ENCODE results near the gene WDR11. TPM values are rescaled to one million over a fixed set of nuclear protein-coding genes. Genes with fewer than 3 reads are reported as not detected.
"Not testable (repeated sequence)": the region's sequence is repeated elsewhere in the genome, so short reads cannot be mapped to it uniquely, and the experiment has no call there.

WDR11 gene
- total and polyA plus RNA-seq, 8 donors: 47.8 to 89.7 (median 79.9) TPM

DNA sequence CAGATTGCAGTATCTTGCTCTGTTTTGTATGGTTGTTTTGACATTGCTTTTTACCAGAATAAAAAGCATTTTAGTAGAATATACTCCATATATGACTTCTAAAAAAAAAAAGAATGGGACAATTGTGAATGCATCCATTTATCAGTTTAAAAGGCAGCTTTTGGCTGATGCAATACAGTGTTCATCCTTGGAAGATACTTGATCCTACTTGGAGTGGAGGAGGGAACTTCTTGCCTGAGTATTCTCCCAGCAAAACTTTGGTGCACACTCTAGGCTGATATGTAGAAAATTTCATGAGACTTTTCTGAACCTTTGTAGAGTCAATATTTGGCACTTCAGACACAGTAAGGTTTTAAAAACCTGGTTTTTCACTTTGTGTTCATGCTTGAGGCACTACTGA, 40.2 kb downstream of the WDR11 start:
- no peak overlapping the region for H3K27ac ChIP-seq
- no peaks in the 10 kb centered on the region for H3K27me3 ChIP-seq
- H3K4me1 ChIP-seq: no peaks in the 10 kb centered on the region
- ATAC-seq (no peak), DNase-seq (no peak)
- peaks cover 0 to 65% of the 10 kb centered on the region in 2 donors for H3K36me3 ChIP-seq
- no peak overlapping the region for H3K4me3 ChIP-seq
- TF ChIP-seq, protein P1, sequence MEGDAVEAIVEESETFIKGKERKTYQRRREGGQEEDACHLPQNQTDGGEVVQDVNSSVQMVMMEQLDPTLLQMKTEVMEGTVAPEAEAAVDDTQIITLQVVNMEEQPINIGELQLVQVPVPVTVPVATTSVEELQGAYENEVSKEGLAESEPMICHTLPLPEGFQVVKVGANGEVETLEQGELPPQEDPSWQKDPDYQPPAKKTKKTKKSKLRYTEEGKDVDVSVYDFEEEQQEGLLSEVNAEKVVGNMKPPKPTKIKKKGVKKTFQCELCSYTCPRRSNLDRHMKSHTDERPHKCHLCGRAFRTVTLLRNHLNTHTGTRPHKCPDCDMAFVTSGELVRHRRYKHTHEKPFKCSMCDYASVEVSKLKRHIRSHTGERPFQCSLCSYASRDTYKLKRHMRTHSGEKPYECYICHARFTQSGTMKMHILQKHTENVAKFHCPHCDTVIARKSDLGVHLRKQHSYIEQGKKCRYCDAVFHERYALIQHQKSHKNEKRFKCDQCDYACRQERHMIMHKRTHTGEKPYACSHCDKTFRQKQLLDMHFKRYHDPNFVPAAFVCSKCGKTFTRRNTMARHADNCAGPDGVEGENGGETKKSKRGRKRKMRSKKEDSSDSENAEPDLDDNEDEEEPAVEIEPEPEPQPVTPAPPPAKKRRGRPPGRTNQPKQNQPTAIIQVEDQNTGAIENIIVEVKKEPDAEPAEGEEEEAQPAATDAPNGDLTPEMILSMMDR (IDR thresholded peaks at IDR 0.05): no peak
- intact Hi-C loops (cut with DNase I): no loop called here
- no peaks in the 10 kb centered on the region for H3K9me3 ChIP-seq

DNA sequence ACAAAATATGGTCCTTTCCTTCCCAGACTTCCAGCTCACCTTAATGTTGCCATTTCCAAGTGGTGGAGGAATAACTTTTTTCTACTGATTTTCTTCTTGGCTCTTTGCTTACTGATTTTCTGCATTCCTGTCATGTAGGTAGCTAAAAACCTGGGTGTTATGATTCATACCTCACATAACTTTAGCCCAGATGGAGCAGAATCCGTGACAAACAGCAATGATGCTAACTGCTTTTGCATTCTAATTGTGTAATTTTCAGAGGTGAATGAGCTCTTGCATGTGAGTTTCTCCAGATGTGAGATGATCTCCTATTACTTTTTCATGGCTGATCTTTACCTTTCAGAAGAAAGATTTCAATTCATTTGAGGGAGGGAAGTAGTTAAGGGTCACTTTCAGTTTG, 43.4 kb downstream of the WDR11 start:
- Histone ChIP-seq H3K27me3 (no peaks in the 10 kb centered on the region), H3K9me3 (no peaks in the 10 kb centered on the region), H3K27ac (no peak overlapping the region), H3K4me1 (no peaks in the 10 kb centered on the region), H3K36me3 (peaks cover 0 to 51% of the 10 kb centered on the region in 2 donors), H3K4me3 (no peak overlapping the region)
- TF ChIP-seq, protein P1 (IDR thresholded peaks at IDR 0.05): no peak
- intact Hi-C loops (cut with DNase I): no loop called here
- ATAC-seq (no peak), DNase-seq (no peak)

DNA sequence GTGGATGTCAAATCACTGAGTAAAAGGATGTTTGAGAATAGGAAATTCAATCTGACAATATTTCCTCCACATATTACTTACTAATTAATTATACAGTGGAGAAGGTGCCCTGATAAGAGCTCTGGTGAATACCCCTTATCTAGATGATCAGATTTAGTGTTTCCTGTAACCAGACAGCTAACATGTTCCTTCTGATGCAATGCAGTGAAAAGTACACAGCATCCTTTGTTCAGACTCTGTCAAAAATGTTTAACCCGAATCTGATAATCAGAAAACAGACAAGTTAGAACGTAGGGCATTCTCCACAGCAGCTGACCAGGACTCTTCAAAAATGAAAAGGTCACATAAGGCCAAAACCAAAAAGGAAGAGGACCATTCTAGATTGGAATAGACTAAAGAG, 46.2 kb downstream of the WDR11 start:
- H3K27ac ChIP-seq: no peak overlapping the region
- TF ChIP-seq, protein P1 (IDR thresholded peaks at IDR 0.05): no peak
- DNase-seq (no peak), ATAC-seq (no peak)
- H3K9me3 ChIP-seq: no peaks in the 10 kb centered on the region
- no peak overlapping the region for H3K4me3 ChIP-seq
- peaks cover 0 to 52% of the 10 kb centered on the region in 2 donors for H3K36me3 ChIP-seq
- intact Hi-C loops (cut with DNase I): no loop called here
- H3K27me3 ChIP-seq: no peaks in the 10 kb centered on the region
- no peaks in the 10 kb centered on the region for H3K4me1 ChIP-seq

DNA sequence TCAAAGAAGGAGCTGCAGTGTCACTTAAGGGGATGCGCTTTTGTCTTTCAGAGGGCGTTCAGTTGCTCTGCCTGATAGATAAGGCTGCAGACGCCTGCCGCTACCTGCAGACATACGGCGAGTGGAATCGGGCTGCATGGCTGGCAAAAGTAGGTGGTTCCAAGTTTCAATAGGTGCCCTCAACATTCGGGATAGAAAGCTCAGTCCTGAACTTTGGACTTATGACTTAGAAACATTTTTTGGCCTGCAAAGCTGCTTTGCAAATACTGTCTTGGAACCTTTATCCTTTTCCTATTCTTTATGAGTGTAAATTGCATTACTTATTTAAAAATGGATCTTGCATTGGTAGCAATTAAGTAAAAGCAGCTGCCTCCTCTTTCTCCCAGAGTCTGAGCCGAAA, 54.1 kb downstream of the WDR11 start:
- intact Hi-C loops (cut with DNase I): no loop called here
- Histone ChIP-seq H3K27me3 (no peaks in the 10 kb centered on the region), H3K36me3 (peaks cover 4 to 99% of the 10 kb centered on the region in 2 donors), H3K4me3 (no peak overlapping the region), H3K27ac (no peak overlapping the region), H3K9me3 (peaks cover 0 to 14% of the 10 kb centered on the region in 2 donors), H3K4me1 (no peaks in the 10 kb centered on the region)
- TF ChIP-seq, protein P1 (IDR thresholded peaks at IDR 0.05): no peak
- DNase-seq (no peak), ATAC-seq (no peak)

DNA sequence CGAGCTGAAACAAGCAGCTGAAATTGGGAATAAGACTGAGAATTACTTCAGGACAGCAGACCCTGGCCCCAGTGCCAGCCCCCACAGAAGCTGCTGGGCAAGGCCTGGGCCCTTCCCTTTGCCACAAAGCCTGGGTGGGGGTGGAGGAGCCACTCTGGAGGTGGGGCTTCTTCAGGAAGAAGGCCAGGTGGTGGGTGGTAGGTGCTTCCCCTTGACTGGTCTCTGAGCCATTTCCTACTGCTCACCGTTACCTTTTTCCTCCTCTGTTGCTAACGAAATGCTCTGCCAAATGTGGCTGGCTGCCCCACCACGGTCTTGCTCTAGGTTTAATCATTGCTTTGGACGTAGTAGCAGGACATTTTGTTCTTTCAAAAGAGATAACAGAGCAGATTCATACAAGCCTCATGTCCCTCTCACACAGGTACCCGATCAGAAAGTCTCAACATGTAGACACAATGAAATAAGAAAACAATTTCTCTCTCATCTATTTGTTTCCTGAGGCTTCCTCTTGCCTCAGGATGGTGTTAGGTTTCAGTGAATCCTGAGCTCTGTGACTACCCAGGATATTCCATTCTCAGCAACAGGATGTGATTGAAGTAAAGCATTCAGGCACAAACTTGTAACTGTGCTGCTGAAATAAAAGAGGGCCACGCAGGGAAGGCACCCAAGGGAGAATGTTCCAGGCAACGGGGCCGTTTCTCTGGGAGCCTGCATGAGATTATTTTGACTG, 66.5 kb downstream of the WDR11 start:
- no peak for DNase-seq
- no peaks in the 10 kb centered on the region for H3K36me3 ChIP-seq
- no peaks in the 10 kb centered on the region for H3K27me3 ChIP-seq
- intact Hi-C loops (cut with DNase I): no loop called here
- H3K4me1 ChIP-seq: no peaks in the 10 kb centered on the region
- peaks cover 0 to 16% of the 10 kb centered on the region in 2 donors for H3K9me3 ChIP-seq
- H3K27ac ChIP-seq: no peak overlapping the region
- no peak for ATAC-seq
- H3K4me3 ChIP-seq: no peak overlapping the region
- TF ChIP-seq, protein P1 (IDR thresholded peaks at IDR 0.05): no peak

DNA sequence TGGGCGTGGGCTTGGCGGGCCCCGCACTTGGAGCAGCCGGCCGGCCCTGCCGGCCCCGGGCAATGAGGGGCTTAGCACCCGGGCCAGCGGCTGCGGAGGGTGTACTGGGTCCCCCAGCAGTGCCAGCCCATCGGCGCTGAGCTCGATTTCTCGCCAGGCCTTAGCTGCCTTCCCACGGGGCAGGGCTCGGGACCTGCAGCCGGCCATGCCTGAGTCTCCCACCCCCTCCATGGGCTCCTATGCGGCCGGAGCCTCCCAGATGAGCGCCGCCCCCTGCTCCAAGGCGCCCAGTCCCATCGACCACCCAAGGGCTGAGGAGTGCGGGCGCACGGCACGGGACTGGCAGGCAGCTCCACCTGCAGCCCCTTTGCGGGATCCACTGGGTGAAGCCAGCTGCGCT, 72.7 kb downstream of the WDR11 start:
- H3K27me3 ChIP-seq; H3K4me1 ChIP-seq; DNase-seq; H3K27ac ChIP-seq; intact Hi-C loops (cut with DNase I); H3K36me3 ChIP-seq; H3K4me3 ChIP-seq; H3K9me3 ChIP-seq; ATAC-seq: not testable (repeated sequence)

Data from left lung (tissue), 10 donors.